ENCODE data around the gene PLEKHG3.

Gene PLEKHG3

GRCh38 chr14:64725879-64726584 is 21.8 kb downstream of the PLEKHG3 start:
- DNase-seq (ENCODE audit: low read depth in 2 of 2, low spot score in 1 of 2) = no peak

DNA sequence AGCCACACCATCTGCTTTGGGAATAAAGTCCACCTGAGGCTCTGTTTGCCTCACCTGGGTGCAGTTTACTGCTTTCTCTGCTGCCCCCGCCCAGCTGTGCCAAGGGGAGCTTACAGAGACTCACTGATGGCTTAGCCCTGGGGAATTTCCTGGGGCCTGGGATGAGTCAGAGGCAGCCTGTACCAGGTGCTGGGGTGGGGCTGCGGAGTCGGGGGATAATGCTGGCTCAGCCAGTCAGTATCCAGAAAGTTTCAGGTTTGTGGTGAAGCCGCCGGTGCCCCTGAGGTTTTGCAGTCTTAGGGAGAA is 22.3 kb downstream of the PLEKHG3 start:
- no peak for DNase-seq (ENCODE audit: low read depth in 2 of 2, low spot score in 1 of 2)

- DNase-seq (ENCODE audit: low read depth in 2 of 2, low spot score in 1 of 2) = no peak
Measured at GRCh38 chr14:64727551-64728071, 23.4 kb downstream of the PLEKHG3 start.

GRCh38 chr14:64728106-64728505 is 23.9 kb downstream of the PLEKHG3 start:
- no peak for DNase-seq (ENCODE audit: low read depth in 2 of 2, low spot score in 1 of 2)

- no peak for DNase-seq (ENCODE audit: low read depth in 2 of 2, low spot score in 1 of 2)
Measured at GRCh38 chr14:64728856-64729255, 24.6 kb downstream of the PLEKHG3 start.

DNA sequence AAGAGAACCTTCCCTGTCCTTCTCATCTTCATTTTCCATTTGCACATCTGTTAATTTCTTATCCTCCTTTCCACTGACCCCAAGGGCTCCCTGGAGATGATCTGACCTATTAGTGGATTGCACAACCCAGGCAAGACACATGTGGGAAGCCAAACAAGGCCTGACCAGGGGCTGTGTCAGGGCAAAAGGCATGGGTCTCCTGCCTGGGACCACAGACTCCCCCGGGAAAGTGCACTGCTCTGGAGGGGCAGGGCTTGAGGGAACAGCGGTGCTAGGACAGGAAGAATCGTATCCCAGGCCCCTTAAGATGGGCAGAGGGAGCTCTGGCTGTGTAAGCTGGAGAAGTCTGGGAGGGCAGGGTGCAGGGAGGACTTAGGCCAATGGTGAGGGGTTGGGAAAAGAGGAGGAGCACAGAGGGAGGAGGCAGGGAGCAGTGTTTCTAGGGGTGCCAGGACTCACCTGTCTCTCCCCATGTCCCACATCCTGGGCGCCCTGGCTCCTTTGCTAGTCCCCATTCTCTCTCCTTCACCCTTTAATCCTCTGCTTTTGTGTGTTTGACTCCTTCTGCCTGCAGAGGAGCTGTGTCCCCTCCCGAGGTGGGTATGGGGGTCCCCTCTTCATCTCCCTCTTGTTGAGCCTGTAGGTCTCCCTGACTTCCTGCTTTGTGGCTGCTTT is 25.3 kb downstream of the PLEKHG3 start:
- no peak for DNase-seq (ENCODE audit: low read depth in 2 of 2, low spot score in 1 of 2)

DNA sequence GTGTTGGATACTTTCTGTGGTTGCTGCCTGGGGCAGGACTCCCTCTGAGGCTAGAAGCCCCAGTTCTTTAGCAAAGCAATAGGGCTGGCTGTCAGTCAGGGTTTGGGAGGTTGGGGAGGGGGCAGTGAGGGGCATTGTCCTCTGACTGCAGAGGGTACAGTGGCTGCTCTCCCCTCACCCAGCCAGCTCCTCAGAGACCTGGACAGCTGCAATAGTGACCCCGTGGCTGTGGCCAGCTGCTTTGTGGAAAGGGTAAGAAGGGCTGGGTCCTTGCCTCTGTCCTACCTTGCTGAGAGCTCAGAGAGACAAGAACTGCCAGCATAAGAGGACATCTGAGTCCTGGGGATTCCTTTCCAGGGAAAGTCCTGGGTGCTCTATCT is 25.8 kb downstream of the PLEKHG3 start:
- DNase-seq (ENCODE audit: low read depth in 2 of 2, low spot score in 1 of 2) = no peak

- DNase-seq (ENCODE audit: low read depth in 2 of 2, low spot score in 1 of 2) = no peak
Measured at GRCh38 chr14:64730681-64731080, 26.5 kb downstream of the PLEKHG3 start.

DNA sequence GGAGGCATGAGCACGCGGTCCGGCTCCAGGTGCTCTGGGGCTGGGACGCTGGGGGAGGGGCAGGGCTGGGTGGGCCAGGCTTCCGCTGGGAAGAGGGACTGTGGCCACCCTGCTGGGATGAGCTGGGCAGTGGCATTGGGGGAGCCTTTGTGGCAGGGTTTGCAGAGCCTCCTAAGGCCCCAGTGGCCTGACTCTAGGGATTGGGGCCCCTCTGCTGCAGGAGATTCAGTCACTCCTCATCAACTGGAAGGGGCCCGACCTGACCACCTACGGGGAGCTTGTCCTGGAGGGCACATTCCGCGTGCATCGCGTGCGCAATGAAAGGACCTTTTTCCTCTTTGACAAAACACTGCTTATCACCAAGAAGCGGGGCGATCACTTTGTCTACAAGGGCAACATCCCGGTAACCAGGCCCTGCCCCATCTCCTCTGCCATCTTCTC is 26.9 kb downstream of the PLEKHG3 start:
- DNase-seq (ENCODE audit: low read depth in 2 of 2, low spot score in 1 of 2) = no peak

GRCh38 chr14:64732066-64732465 is 27.8 kb downstream of the PLEKHG3 start:
- no peak for DNase-seq (ENCODE audit: low read depth in 2 of 2, low spot score in 1 of 2)

DNA sequence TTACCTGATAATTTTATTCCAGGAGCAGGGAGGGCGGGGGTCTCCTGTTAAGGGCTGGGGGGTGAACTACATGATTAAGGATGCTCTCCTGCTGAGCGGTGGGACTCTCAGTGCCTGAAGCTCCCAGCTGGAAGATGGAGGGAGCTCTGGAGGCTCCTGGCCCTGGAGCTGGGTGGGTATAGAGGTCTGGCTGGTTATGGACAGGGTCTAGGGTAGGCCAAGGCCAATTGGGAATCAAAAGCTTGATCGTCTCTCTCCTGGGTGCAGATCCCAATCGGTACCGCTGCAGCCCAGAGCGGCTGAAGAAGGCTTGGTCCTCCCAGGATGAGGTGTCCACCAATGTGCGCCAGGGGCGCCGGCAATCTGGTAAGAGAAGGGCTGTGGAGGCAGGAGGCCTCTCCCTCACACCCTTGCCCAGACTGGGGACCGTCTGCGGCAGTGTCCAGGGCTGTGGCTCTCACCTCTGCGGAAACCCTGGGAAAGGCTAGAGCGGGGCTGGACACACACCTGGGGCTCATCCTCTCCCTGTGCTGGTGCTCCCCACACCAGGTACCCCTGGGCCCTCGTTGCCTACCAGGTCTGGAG is 28.4 kb downstream of the PLEKHG3 start:
- no peak for DNase-seq (ENCODE audit: low read depth in 2 of 2, low spot score in 1 of 2)

- DNase-seq (ENCODE audit: low read depth in 2 of 2, low spot score in 1 of 2) = no peak
Measured at GRCh38 chr14:64733321-64733720, 29.1 kb downstream of the PLEKHG3 start.

GRCh38 chr14:64733899-64734298 is 29.7 kb downstream of the PLEKHG3 start:
- no peak for DNase-seq (ENCODE audit: low read depth in 2 of 2, low spot score in 1 of 2)

DNA sequence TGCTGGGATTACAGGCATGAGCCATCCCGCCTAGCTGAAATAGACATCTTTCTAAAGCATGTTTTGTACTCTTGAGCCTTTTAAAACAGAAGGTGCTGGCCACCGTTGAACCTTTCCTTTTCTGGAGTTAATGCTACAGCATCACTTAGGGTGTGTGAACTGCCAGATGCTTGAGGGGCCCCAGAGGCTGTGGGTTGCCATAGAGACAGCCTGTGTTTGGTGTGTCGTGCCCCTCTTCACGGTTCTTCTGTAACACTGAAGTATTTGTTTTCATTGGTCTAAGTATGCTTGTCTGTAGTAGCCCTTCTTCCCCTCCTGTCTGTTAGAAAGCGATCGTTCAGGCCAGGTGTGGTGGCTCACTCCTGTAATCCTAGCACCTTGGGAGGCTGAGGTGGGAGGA is 30.8 kb downstream of the PLEKHG3 start:
- DNase-seq (ENCODE audit: low read depth in 2 of 2, low spot score in 1 of 2) = no peak

DNA sequence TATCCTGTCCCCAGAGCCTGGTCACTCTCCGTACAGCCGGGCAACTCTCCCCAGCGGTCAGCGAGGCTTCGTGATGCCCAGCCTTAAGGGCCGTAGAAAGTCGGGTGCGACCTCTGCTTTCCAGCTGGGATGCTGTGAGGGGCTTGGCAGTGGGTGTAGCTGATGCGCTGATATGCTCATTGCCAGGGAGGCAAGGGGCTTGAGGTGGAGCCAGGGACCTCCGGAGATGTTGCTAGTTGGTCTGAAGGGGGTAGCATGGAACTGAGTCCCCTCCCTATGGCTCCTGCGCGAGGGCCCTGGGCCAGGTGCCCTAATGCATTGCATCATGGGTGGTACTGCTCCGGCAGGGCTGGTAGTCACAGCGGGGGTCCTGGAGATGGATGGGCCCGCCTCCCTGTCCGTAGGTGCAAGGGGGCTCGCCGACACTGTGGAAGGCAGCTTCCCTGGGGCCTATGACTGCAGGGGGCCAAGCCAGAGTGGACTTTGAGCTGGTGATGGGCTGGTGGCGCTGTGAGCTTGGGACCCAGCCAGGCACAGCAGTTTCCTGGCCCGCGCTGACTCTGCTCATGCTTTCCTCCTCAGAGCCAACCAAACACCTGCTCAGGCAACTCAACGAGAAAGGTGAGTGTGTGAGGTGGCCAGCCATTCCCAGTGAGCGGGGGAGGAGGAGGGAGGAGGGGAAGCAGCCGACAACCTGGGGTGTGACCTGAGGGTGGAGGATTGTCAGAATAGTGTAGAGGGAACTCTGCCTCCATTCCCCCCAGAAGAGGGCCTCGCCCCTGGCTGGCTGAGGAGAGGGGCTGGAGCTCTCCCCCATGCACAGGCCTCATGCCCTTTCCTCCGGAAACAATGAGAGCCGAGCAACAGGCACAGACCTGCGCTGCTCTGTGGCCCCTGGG is 32.3 kb downstream of the PLEKHG3 start:
- DNase-seq (ENCODE audit: low read depth in 2 of 2, low spot score in 1 of 2) = no peak

GRCh38 chr14:64737391-64738280 is 33.4 kb downstream of the PLEKHG3 start:
- DNase-seq (ENCODE audit: low read depth in 2 of 2, low spot score in 1 of 2) = no peak

GRCh38 chr14:64738281-64738804 is 34.1 kb downstream of the PLEKHG3 start:
- no peak for DNase-seq (ENCODE audit: low read depth in 2 of 2, low spot score in 1 of 2)

GRCh38 chr14:64741200-64741599 is 37.0 kb downstream of the PLEKHG3 start:
- no peak for DNase-seq (ENCODE audit: low read depth in 2 of 2, low spot score in 1 of 2)

DNA sequence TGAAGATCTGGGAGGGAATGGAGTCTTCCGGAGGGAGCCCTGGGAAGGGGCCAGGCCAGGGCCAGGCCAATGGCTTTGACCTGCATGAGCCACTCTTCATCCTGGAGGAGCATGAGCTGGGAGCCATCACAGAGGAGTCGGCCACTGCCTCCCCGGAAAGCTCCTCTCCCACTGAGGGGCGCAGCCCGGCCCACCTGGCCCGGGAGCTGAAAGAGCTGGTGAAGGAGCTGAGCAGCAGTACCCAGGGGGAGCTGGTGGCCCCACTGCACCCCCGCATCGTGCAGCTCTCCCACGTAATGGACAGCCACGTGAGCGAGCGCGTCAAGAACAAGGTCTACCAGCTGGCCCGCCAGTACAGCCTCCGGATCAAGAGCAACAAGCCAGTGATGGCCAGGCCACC is 37.7 kb downstream of the PLEKHG3 start:
- no peak for DNase-seq (ENCODE audit: low read depth in 2 of 2, low spot score in 1 of 2)

DNA sequence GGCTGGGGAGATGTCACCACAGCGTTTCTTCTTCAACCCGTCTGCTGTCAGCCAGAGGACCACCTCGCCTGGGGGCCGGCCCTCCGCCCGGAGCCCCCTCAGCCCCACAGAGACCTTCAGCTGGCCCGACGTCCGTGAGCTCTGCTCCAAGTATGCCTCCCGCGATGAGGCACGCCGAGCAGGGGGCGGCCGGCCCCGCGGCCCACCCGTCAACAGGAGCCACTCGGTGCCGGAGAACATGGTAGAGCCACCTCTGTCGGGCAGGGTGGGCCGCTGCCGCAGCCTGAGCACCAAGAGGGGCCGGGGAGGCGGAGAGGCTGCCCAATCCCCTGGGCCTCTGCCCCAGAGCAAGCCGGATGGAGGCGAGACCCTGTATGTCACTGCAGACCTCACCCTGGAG is 38.8 kb downstream of the PLEKHG3 start:
- no peak for DNase-seq (ENCODE audit: low read depth in 2 of 2, low spot score in 1 of 2)

Measured in stimulated activated CD8-positive, alpha-beta memory T cell treated with anti-CD3 and anti-CD28 coated beads, Interleukin-4, amount 100 ng/mL, for 4 hours (primary cell).